ENCODE results near the gene SLC11A2.
"Not testable (repeated sequence)": the region's sequence is repeated elsewhere in the genome, so short reads cannot be mapped to it uniquely, and the experiment has no call there.

SLC11A2 gene

GRCh38 chr12:50951112-50951511, 75.1 kb downstream of the SLC11A2 start:
- in situ Hi-C loops (cut with MboI; ENCODE audit: low sequenced_read_pairs), result no loop called here

GRCh38 chr12:50949801-50950302, 76.3 kb downstream of the SLC11A2 start:
- in situ Hi-C loops (cut with MboI; ENCODE audit: low sequenced_read_pairs), result no loop called here

GRCh38 chr12:50948798-50949197, 77.4 kb downstream of the SLC11A2 start:
- in situ Hi-C loops (cut with MboI; ENCODE audit: low sequenced_read_pairs), result no loop called here

GRCh38 chr12:50947933-50948626, 78.1 kb downstream of the SLC11A2 start:
- in situ Hi-C loops (cut with MboI; ENCODE audit: low sequenced_read_pairs), result no loop called here

- in situ Hi-C loops (cut with MboI; ENCODE audit: low sequenced_read_pairs), result no loop called here
Observed at GRCh38 chr12:50937653-50938052, 88.5 kb downstream of the SLC11A2 start.

- in situ Hi-C loops (cut with MboI; ENCODE audit: low sequenced_read_pairs), result no loop called here
Observed at GRCh38 chr12:50936821-50937530, 89.2 kb downstream of the SLC11A2 start.

GRCh38 chr12:50934981-50935807, 91.0 kb downstream of the SLC11A2 start:
- in situ Hi-C loops (cut with MboI; ENCODE audit: low sequenced_read_pairs), result no loop called here

GRCh38 chr12:50934371-50934851, 91.8 kb downstream of the SLC11A2 start:
- in situ Hi-C loops (cut with MboI; ENCODE audit: low sequenced_read_pairs), result no loop called here

GRCh38 chr12:50933459-50934124, 92.6 kb downstream of the SLC11A2 start:
- in situ Hi-C loops (cut with MboI; ENCODE audit: low sequenced_read_pairs), result no loop called here

GRCh38 chr12:50932787-50933280, 93.3 kb downstream of the SLC11A2 start:
- in situ Hi-C loops (cut with MboI; ENCODE audit: low sequenced_read_pairs), result no loop called here

- in situ Hi-C loops (cut with MboI; ENCODE audit: low sequenced_read_pairs), result not testable (repeated sequence)
Observed at GRCh38 chr12:50930477-50930876, 95.7 kb downstream of the SLC11A2 start.

- in situ Hi-C loops (cut with MboI; ENCODE audit: low sequenced_read_pairs), result no loop called here
Observed at GRCh38 chr12:50929831-50930230, 96.4 kb downstream of the SLC11A2 start.

Data from HL-60/S4 (cell line).